ENCODE data around the gene TNC.

DNA sequence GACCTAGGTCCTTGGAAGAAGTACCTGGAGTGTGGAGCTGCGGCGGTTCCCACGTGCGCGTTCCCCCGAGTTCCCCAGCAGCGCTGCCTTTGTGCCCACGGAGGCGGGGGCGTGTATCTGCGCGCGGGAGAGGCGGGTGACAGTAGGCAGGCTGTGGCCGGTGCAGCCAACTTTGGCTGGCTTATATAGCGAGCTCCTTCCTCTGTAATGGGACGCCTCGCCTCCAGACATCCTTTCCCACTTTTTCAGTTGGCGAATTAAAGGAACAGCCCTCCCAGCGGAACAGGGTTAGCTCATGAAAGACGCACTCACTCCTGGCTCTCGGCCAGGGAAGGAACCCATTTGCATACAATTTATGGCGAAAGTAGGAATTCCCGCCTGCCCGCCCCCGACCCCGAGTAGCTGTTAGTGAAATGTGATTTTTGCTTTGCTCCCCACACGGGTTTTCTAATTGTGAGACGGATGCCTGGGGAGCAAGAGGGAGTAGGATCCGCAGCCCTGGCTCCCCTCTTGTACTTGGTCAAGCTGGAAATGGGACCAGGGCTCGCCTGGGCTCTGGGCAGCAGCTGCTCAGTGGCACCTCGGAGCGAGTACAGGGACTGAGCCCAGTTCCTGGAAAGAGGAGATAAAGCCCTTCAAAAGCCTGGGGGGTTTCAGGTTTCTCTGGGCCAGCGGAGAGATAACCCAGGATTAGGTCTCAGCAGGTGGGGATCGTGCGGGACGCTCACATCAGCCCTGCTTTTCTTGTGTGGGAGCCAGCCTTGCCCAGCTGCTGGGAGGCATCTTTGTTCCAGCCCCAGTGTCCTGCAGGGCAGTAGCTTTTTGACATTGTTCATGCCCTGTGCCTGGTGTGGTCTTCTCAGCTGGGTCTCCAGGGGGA is at the start of gene TNC:
- TF ChIP-seq, protein P1, sequence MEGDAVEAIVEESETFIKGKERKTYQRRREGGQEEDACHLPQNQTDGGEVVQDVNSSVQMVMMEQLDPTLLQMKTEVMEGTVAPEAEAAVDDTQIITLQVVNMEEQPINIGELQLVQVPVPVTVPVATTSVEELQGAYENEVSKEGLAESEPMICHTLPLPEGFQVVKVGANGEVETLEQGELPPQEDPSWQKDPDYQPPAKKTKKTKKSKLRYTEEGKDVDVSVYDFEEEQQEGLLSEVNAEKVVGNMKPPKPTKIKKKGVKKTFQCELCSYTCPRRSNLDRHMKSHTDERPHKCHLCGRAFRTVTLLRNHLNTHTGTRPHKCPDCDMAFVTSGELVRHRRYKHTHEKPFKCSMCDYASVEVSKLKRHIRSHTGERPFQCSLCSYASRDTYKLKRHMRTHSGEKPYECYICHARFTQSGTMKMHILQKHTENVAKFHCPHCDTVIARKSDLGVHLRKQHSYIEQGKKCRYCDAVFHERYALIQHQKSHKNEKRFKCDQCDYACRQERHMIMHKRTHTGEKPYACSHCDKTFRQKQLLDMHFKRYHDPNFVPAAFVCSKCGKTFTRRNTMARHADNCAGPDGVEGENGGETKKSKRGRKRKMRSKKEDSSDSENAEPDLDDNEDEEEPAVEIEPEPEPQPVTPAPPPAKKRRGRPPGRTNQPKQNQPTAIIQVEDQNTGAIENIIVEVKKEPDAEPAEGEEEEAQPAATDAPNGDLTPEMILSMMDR (IDR thresholded peaks at IDR 0.05) = no peak
- no peak for TF ChIP-seq POLR2A (IDR thresholded peaks at IDR 0.05)
